MV-4-11 (cell line): ENCODE results near the gene RYR2.
"Not testable (repeated sequence)": the region's sequence is repeated elsewhere in the genome, so short reads cannot be mapped to it uniquely, and the experiment has no call there.

ENCODE experiments used
- DNase-seq: peaks from one replicate; lab custom pipeline; 2025; lab: John Stamatoyannopoulos, UW

Gene RYR2

GRCh38 chr1:237261198-237261597 lies 219.2 kb downstream of the RYR2 start:
- no peak for DNase-seq

DNA sequence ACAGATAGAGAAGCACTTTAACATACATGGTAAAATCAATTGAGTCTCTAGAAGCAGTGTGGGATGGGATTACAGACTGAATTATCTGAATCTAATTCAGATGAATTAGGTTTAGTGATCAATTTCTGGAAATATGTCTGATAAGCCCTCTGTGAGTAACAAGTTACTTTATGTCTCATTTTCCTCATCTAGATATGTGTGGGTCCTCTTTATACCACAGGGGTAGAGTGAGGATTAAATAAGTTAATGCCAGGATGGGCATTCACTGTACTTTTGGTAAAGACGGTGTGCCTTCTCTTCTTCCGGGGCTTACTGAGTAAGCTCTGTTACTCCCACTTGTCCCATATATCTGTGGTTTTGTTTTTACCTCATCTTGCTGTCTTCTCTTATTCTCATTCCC lies 225.8 kb downstream of the RYR2 start:
- DNase-seq, result no peak

GRCh38 chr1:237269938-237270337 lies 228.0 kb downstream of the RYR2 start:
- DNase-seq, result no peak

DNA sequence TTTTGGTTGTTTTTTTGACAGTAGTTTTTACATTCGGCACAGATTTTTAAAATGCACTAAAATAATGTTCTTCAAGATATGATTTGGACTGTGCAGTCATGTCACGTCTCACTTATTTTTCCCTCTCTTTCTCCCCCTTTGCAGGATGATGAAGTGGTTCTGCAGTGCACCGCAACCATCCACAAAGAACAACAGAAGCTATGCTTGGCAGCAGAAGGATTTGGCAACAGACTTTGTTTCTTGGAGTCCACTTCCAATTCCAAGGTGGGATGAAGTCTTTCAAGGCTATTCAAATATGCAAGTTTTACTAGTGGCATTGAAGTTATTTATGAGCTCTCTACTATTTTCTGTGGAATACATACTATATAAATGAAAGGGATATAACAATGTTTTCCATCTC lies 228.4 kb downstream of the RYR2 start:
- DNase-seq, result no peak

DNA sequence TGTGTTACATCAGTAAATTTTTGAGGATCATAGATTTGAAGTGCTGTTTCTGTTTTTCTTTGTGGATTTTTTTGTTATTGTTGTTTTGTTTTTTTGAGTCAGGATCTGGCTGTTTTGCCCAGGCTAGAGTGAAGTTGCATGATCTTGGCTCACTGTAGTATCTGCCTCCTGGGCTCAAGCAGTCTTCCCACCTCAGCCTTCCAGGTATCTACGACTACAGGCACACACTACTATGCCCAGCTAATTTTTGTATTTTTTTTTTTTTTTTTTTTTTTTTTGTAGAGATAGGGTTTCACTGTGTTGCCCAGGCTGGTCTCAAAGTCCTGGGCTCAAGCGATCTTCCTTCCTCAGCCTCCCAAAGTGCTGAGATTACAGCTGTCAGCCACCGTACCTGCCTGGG lies 236.0 kb downstream of the RYR2 start:
- DNase-seq, result not testable (repeated sequence)

DNA sequence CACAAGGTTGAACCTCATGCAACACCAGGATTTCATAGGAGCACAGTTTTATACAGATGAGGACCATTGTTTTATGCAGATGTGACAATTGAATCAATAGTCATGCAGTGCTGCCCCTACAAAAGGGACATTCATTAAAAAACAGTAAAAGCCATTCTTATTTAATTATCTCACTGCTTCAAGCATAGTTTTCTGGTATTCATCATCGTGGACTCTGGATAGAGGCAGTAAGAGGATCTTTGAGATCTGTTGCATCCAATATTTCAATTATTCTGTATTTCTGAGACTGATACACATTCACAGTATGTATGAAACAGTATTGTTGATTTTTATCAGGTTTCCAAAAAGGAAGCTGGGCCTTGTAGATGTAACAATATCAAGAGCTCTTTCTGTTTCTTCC lies 237.6 kb downstream of the RYR2 start:
- no peak for DNase-seq

- DNase-seq, result no peak
Measured at GRCh38 chr1:237281481-237281880, 239.5 kb downstream of the RYR2 start.

- no peak for DNase-seq
Measured at GRCh38 chr1:237282208-237282783, 240.3 kb downstream of the RYR2 start.

DNA sequence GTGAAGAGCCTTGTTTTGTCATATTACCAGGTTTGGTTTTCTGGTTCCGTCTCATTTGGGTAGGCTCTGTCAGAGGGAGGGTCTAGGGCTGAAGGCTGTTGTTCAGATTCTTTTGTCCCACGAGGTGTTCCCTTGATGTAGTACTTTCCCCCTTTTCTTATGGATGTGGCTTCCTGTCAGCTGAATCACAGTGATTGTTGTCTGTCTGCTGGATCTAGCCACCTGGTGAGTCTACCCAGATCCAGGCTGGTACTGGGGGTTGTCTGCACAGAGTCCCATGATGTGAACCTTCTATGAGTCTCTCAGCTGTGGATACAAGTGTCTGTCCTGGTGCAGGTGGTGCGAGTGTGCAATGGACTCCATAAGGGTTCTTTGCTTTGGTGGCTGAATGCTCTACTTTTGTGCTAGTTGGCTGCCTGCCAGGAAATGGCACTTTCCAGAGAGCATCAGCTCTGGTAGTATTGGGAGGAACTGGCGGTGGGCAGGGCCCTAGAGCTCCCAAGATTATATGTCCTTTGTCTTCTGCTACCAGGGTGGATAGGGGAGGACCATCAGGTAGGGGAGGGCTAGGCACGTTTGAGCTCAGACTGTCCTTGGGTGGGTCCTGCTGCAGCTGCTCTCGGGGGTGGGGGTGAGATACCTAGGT lies 246.0 kb downstream of the RYR2 start:
- no peak for DNase-seq

DNA sequence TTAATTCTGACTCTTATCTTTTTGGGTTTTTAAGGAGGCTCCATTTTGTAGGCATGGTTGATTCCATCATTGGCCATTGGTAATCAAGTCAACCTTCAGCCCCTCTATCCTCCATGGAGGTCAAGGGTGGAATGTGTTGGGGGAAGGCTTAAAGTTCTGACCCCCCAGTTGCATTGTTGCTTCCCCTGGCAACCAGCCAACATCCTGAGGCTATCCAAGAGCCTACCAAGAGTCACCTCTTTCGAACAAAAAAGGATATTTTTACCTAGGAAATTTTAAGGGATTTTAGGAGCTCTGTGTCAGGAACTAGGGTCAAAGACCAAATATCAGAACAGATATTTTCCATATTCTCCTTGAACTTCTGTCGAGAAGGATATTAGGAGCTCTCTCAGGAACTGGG lies 251.8 kb downstream of the RYR2 start:
- no peak for DNase-seq

- no peak for DNase-seq
Measured at GRCh38 chr1:237296861-237297260, 254.9 kb downstream of the RYR2 start.

DNA sequence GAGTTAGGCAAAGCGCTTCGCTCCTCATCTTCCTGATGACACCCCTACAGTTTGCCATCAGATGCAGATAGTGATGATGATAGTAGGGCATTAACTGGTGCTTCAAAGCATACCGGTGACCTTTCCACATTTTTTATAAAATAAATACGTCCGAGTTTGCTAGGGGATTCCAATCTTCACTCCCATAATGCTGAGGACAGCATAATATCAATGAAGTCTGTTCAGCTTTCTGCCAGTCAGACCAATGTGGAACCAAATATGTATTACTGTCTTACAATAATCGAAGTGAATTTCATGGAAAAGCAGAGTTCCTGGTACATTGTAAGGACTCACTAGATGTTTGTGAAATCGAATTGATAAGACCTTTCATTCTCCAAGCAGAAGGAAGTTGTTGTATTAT lies 258.7 kb downstream of the RYR2 start:
- no peak for DNase-seq

DNA sequence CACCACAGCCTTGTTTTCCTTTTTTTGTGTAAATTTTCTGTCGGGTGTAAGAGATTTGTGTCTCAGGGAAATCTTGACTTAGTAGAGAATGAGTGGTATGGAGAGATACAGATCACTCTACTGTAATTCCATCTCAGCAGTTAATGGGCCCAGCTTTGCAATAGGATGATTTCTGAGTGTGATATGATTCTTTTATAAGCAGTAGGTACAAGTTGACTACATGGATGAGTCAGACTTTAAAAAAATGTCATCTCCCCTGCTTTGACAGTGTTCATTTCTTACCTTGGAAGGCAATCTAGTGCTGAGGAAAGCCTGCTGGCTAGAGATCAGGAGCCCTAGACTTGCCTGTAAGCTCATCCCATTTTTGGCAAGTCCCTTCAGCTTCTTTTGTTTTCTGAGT lies 261.9 kb downstream of the RYR2 start:
- no peak for DNase-seq

- DNase-seq, result no peak
Measured at GRCh38 chr1:237306726-237307125, 264.7 kb downstream of the RYR2 start.

DNA sequence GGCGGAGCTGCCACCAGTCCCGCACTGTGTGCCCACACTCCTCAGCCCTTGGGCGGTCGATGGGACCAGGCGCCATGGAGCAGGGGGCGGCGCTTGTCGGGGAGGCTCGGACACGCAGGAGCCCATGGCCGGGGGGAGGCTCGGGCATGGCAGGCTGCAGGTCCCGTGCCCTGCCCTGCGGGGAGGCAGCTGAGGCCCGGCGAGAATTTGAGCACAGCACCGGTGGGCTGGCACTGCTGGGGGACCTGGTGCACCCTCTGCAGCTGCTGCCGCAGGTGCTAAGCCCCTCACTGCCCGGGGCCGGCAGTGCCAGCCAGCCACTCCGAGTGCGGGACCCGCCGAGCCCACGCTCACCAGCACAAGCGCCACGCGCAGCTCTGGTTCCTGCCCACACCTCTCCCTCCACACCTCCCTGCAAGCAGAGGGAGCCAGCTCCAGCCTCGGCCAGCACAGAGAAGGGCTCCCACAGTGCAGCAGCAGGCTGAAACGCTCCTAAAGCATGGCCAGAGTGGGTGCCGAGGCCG lies 267.7 kb downstream of the RYR2 start:
- DNase-seq, result no peak

DNA sequence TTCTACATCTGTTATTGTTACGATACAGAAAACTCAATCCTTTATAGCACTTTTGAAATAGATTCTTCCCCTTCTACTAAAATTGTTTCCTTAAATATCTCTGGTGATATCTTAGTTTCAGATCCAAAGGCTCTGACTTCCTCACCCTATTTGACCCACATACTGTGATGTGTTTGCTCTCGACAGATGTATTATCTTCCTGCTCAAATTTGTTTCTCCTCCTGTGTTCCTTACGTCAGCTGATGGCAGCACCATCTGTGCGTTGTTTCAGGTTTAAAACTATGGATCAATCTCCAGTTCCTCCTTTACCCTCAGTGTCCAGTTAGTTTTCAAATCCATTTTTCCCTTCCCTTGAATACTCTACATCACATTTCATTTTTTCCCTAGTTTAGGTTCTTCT lies 274.4 kb downstream of the RYR2 start:
- DNase-seq, result no peak

DNA sequence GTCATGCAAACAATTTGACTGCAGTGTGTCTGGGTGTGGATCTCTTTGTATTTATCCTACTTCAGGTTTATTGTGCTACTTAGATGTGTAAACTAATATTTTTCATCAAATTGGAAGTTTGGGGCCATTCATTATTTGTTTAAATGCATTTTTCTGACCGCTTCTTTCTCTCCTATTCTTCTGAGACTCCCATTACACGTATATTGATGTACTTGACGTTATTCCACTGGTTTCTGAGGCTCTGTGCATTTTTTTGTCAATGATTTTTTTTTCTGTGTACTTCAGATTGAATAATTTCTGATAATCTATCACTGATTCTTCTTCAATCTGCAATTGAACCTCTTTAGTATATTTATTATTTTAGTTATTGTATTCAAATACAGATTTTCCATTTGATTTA lies 276.8 kb downstream of the RYR2 start:
- no peak for DNase-seq

DNA sequence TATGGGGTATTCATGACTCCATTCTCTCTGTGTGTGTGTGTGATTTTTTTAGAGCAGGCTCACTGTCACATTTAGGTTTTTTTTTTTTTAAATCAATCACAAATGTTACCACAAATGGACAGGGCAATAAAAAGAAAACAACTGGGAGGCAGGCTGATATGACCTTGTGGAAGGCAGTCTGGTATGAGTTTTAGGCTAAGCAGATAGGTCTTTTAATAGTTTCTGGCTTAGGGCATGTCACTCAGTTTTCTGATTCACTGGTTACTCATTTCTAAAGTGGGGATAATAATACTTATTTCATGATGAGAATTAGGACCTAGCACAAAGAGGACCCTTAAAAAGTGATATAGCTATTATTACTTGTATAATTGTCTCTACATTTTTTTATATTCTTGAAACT lies 278.9 kb downstream of the RYR2 start:
- no peak for DNase-seq

GRCh38 chr1:237324226-237324625 lies 282.2 kb downstream of the RYR2 start:
- no peak for DNase-seq

GRCh38 chr1:237327061-237327460 lies 285.1 kb downstream of the RYR2 start:
- DNase-seq, result no peak

DNA sequence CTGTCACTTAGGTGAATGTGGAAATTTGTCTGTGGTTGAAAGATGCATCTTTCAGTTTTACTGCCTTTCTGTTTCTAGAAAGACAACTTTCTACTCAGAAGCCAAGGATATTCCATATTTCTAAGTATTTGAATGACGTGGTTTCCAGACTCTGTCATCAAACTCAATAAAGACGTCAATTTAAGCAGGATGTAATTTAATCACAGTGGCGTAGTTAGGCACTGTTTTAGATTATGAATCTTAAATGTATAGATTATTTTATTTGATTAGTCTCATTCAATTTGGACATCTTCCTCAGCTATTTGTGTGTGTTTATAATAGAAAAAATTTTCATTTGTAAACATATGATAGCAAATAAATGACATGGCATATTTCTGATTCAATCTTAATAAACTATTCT lies 298.9 kb downstream of the RYR2 start:
- no peak for DNase-seq

DNA sequence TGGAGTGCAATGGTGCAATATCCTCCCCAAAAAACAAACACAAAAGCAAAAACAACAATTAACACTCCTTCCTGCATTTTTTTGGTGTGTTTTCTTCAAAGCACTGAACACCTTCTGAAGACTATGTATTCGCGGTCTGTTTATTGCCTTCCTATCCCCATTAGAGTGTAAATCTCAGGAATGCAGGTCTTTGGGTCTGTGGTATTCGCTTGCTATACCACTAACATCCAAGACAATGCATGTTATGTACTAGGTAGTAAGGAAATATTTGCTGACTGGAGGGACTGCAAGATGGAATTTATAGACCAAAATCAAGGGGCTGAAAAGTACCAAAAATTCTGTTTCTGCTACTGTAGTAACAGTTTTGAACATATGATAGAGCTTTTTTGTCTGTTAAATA lies 299.4 kb downstream of the RYR2 start:
- DNase-seq, result no peak

GRCh38 chr1:237342730-237343129 lies 300.7 kb downstream of the RYR2 start:
- no peak for DNase-seq

DNA sequence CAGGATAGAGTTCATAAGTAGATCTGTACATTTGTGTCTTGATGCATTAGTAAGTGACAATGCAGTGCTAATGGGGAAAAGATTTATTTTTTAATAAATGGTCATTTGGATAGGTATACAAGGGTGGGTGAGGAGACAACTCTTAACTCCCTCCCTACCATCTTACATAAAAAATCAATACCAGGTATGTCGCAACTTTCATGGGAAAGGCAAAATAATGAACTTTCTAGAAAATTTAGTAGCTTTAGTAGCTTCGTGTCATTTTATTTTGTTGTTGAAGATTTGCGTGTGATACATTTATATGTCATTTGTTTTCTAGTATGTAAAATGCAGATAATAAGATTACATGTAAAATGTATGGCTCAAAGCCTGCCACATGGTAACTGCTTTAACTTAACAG lies 310.8 kb downstream of the RYR2 start:
- DNase-seq, result no peak
